ENCODE measurements around the gene DCDC1.

DNA sequence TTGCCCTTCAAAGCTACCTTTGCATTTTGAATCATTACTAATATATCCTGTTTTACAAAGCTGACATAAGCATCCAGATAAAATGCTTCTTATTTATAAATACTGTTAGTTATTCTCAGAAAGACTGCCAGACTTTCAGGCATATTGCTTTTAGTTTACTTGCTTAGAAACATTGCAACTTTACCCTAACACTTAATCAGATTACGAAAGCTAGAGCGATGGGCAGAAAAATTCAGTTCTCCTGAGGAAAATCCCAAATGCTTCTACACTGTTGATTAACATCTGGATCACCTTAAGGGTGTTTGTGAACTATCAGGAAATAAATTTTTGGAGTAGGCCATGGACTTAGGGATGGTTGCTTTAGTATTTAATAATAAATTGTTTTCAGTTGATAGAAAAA, 493.7 kb downstream of the DCDC1 start:
- TF ChIP-seq CTCF (IDR thresholded peaks at IDR 0.05) (no peak), POLR2A (IDR thresholded peaks at IDR 0.05) (no peak)

Data from uterus (tissue), 2 donors.